ENCODE measurements around the gene LMF2. TPM values are rescaled to one million over a fixed set of nuclear protein-coding genes. Genes with fewer than 3 reads are reported as not detected.

LMF2 gene
- total RNA-seq, 1 experiment from 2014 or later: 28.7 TPM

DNA sequence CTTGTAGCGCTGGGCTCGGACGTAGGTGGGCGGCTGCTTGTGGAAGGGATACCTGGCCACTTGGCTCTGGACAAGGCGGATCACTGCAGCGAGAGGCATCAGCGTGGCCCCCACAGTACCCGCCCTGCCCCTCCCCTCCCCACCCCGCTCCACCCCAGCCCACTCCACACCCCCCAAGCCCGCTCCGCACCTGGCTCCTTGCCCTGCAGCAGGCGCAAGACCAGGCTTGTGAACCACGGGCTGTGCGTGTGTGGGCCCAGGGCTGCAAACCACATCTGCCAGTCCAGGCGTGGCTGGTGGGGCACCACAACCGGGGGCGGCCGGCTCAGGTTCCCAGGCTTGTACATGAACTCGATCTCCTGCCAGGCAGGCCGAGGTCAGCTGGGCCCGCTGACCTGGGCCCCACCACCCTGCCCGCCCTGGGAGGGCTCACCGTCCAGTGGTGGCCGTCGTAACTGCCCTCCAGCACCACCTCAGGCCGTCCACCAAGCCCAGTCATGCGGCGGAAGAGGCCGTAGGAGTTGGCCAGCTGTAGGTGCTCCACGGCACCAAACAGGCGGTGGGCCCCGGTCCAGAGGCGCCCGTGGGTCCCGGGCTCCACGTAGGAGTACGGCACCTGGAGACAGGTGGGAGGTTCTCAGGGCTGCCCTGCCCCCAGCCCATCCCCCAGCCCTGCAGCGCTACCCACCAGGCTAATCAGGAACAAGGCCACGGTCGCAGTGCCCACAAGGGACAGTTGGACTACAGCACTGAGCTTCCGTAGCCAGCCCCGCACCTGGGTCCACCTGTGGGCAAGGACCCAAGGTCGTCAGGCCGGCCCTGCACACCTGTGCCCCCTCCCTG, 2.9 kb downstream of the LMF2 start:
- no peak for DNase-seq (ENCODE audit: low spot score)

- DNase-seq (ENCODE audit: low spot score): no peak
Measured at GRCh38 chr22:50503475-50504145, 3.9 kb downstream of the LMF2 start.

DNA sequence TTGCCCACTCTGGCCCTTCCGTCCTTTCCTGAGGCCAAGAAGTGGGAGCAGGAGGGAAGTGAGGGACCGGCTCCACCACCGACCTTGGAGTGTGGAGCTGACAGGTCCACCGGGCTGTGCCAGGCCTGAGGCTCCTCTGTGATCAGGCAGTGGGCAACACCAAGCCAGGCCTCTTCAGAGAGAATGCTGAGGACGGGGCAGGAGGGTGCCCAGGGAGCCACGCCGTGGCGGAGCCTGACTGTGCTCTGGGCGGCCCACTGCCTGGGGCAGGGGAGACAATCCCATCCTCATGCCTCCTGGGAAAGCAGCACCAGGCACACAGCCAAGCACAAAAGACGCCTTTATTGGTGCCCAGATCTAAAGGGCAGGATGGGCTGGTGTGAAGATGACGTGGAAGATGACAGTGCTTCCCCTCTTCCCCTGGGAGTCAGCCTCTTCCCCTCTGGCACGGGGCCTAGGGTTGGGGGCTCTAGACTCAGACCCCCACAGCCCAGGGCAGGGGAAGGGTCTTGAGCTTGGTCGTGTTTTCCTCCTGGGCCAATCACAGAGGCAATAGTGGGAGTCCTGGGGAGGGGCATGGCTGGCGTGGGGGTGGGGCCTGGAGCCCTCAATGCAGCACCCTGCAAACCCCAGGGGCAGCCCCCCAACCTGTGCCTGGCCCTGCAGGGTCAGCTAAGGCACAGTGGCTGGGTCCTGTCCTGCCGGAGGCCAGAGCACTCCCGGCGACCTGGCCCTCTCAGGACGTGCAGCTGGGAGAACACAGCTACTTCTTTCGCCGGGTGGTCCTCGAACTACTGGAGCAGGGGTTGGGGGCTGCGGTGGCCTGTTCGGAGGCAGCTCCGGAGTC, 4.7 kb downstream of the LMF2 start:
- no peak for DNase-seq (ENCODE audit: low spot score)

GRCh38 chr22:50502096-50502495, 5.4 kb downstream of the LMF2 start:
- DNase-seq (ENCODE audit: low spot score): no peak

DNA sequence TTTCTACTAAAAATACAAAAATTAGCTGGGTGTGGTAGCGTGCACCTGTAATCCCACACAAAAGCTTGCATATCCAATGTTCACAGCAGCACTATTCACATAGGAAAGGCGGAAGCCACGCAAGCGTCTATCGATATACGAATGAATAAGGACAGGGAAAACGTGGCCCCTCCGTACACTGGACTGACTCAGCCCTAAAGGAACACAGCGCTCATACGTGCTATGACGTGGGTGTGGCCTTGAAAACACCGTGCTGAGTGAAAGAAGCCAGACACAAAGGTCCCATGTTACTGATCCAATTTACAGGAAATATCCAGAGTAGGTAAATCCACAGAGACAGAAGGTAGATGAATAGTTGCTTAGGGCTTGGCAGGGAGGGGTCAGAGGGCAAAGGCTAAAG, 7.0 kb downstream of the LMF2 start:
- DNase-seq (ENCODE audit: low spot score): no peak

DNA sequence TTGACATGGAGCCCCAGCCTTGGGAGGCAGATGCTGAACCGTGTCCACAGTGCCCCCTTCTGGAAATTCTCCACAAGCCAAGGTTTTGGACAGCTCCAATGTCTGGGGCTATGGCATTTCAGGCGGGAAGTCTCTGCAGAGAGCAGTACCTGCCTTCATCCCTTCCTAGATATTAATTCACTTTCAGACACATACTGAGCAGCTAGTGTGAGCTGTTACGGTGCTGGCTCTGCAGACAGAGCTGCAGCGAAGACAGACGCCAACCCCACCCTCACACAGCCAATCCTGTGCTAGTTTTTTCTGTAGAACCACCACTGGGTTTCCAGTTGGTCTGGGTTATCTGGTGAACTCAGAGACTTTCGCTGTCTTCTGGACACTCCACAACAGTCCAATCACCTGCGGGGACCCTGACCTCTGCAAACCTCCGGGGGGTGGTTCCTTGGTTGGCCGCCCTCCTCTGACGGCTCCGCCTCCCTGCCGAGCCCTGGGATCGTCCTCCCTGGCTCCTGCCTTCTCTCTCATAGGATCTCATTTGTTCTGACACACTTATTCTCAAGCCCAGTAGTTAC, 9.1 kb downstream of the LMF2 start:
- DNase-seq (ENCODE audit: low spot score): peak; percentile 64

GRCh38 chr22:50497093-50497492, 10.4 kb downstream of the LMF2 start:
- no peak for DNase-seq (ENCODE audit: low spot score)

DNA sequence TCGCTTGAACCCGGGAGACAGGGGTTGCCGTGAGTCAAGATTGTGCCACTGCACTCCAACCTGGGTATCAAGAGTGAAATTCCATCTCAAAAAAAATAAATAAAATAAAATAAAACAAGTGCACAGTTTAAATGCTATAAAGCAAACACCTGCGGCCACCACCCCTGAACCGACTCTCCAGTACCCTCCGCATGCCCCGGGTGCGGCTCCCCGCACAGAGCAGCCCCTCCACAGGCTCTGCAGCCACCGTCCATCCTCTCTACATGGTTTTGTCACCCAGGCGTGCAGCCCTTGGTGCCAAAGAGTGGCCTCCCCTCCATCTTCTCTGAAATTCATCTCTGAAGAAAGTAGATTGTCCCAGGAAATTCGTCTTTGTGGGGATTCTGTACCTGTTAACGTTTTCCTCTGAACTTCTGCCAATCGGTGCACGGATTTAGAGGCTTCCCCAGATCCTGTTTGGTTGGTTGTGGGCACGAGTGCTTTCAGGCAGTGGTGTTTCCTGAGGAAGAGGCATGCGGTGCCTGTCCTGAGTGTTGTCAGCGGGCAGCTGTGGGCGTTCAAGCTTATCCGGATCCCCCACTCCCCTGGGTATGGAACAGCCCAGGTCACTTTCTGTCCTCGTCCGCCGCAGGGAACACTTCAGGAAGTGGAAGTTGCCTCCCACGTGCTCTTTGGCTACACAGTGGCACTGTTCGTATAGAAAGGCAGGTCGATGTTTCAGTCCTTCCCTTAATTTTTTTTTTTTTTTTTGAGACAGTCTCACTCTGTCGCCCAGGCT, 16.8 kb downstream of the LMF2 start:
- DNase-seq (ENCODE audit: low spot score): no peak

DNA sequence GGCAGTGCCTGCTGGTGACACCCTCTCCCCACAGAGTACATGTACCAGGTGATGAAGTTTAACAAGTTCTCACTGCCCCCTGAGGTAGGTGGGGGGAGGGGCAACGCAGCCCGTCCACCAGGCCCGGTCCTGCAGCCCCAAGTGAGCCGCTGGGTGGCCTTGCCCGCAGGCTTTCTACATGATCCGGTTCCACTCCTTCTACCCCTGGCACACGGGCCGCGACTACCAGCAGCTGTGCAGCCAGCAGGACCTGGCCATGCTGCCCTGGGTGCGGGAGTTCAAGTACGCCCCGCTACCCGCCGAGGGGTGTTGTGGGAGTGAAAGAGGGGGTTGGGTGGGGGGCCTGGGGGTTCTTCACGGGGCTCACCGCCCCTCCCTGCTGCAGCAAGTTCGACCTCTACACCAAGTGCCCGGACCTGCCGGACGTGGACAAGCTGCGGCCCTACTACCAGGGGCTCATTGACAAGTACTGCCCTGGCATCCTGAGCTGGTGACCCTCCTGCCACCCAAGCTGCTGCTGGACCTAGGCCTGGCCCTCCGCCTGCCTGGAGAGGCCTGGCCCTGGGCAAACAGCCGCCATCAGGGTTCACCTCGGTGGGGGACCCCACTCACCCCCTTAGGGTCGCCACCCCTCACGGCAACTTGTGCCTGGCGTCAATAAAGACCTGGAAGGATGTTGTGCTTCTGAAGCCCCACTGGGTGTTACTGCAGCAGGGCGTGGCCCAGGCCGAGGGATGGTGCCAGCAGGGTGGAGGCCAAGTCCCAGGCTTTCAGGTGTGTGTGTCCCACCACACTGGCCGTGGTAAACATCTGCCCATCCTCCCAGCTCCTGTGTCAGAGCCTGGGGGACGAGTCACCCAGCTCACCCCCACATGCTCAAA, 17.9 kb downstream of the LMF2 start:
- no peak for DNase-seq (ENCODE audit: low spot score)

GRCh38 chr22:50488886-50489285, 18.6 kb downstream of the LMF2 start:
- no peak for DNase-seq (ENCODE audit: low spot score)

DNA sequence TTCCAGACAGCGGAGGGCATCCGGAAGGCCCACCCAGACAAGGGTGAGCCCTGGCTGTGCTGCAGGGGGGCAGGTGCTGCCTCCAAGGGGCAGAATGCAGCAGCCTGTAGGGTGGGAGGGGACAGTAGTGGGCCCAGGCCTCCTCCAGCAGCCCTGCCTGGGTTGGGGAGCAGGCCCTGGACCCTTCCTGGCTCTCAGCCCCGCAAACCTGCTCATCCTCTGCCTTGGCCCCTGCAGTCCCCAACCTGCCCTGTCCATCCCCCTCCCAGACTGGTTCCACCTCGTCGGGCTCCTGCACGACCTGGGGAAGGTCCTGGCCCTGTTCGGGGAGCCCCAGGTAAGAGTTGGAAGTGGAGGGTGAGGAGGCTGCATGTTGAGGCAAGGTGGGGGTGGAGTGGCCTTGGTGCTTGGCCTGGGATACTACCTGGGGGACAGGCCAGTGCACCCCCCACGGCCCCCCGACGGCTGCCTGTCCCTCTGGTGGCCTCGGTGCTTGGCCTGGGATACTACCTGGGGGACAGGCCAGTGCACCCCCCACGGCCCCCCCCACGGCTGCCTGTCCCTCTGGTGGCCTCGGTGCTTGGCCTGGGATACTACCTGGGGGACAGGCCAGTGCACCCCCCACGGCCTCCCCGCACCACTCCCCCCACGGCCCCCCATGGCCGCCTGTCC, 19.4 kb downstream of the LMF2 start:
- DNase-seq (ENCODE audit: low spot score): no peak

GRCh38 chr22:50487290-50488005, 20.1 kb downstream of the LMF2 start:
- no peak for DNase-seq (ENCODE audit: low spot score)

DNA sequence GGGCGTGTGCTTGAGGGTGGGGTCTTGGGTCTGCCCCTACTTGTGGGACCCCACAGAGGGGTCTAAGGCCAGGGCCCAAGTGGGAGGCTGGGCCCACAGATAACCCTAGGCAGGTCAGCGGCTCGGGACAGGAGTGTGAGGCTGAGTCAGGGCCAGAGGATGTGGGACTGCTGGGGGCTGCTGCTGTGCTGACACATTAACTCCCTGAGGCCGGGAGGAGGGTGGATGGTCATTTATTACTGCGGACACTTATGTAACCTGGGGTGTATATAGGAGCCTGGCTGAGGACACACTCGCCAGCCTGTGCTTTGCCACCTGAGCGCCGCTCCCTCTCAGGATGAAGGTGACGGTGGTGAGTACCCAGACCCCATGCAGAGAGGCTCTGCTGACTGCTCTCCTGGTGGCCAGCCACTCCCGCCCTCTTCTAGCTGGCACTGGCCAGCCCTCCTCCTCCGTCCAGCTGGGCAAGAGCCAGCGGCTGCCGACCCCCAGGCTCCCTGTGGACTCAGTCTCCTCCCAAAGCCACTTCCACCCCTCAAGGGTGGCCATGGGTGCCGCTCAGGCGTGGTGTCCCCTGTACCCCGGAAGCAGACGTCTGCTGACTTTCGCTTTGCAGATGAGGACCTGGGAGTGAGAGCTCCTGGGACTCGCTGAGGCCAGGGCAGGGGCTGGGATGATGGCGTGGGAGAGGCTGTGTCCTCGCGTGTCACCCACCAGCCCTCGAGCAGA, 20.8 kb downstream of the LMF2 start, which contains the start of gene MIOX:
TSS of gene MIOX (plus strand) at position 299 of the 729 bp plus-strand sequence. CDS start at position 338, 39 bp downstream.
- DNase-seq (ENCODE audit: low spot score): peak; percentile 37

DNA sequence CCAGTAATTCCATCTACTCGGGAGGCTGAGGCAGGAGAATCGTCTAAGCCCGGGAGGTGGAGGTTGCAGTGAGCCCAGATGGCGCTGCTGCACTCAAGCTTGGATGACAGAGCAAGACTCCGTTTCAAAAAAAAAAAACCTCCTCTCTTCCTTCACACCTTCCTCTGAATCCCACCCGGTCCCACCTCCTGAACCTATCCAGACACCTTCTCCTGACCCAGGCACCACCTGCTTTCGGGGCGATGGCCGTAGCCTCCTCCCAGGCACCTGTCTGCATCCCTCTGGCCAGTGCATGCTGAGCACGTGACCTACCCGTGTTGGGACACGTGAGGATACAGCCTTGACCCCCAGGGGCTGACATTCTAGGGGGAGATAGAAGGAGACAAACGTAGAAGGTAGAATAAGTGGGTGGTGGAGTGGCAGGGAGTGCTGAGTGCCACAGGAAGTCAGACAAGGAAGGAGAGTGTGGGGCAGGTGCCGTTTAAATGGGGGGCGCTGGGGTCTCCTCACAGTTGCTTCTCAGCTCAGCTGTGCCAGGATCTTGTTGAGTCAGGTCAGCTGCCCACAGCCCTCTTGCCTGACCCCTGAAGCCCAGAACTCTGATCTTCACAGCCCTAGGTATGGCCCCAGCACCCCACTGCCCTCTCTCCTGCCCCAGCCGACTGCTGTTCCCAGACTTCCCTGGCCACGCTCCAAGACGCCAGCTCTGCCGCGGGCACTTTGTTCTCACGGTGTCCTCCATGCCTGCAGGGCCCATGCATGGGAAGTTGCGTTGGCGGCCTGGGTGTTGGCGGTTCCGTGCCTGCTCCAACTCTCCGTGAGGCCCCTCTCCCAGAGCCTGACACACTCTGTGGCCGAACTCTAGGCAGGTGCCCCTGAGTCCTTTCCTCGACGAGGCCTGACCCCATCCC, 22.0 kb downstream of the LMF2 start:
- no peak for DNase-seq (ENCODE audit: low spot score)

GRCh38 chr22:50483977-50484853, 23.3 kb downstream of the LMF2 start:
- no peak for DNase-seq (ENCODE audit: low spot score)

GRCh38 chr22:50483556-50483955, 23.9 kb downstream of the LMF2 start:
- no peak for DNase-seq (ENCODE audit: low spot score)
